Suppressor macrophage treated with lipopolysaccharide for 1 hour (primary cell): Measurements from ENCODE around the gene UMODL1.

Experiments
- DNase-seq, 3 donors: peaks; one replicate each; pipeline ENCODE4 v3.0.0-alpha.2; 2020 to 2022

Gene UMODL1

DNA sequence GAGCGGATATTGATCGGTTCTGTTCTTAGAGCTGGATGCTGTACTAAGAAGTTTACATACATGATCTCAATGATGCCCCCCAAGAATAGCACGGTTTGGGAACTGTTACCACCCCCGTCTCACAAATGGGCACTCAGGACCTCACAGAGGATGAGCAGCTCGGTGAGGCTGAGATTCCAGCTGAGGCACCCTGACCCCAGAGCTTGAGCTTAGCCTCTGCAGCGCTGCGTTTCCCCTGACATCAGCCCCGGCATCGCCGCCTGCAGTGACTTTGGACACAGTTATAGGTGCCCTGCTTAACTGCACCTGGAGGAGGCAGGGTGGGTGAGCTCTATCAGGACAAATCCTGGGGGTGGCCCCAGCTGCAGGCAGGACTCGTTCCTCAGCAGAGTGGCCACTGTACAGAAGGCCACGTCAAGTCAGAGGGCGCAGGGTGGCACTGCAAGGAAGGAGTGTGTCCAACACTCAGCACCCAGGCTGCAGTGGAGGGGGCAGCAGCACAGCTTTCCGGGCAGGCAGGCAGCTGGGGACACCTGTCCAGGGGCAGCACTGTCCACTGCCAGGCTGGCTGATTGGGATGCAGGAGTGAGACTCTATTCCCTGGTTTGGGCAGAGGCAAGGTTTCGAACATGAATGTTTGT lies 82.0 kb downstream of the UMODL1 start:
- no peak for DNase-seq

DNA sequence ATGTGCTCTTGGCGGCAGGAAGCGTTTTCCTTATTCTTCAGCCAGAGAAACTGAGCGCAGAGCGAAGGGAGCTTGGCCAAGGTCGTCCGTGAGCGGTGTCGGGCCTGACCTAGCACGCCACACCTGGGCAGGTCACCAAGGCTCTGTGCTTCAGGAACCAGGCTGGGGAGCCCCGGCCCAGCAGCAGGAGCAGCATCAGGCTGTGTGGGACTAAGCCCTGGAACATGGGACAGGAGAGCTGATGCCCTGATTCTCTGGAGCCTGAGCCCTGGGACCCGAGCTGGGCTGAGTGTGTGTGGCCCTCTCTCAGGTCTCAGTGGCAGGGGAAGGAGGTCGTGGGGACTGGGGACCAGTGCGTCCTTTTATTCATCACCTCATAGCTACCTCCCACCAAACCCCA lies 82.6 kb downstream of the UMODL1 start:
- DNase-seq, result no peak

DNA sequence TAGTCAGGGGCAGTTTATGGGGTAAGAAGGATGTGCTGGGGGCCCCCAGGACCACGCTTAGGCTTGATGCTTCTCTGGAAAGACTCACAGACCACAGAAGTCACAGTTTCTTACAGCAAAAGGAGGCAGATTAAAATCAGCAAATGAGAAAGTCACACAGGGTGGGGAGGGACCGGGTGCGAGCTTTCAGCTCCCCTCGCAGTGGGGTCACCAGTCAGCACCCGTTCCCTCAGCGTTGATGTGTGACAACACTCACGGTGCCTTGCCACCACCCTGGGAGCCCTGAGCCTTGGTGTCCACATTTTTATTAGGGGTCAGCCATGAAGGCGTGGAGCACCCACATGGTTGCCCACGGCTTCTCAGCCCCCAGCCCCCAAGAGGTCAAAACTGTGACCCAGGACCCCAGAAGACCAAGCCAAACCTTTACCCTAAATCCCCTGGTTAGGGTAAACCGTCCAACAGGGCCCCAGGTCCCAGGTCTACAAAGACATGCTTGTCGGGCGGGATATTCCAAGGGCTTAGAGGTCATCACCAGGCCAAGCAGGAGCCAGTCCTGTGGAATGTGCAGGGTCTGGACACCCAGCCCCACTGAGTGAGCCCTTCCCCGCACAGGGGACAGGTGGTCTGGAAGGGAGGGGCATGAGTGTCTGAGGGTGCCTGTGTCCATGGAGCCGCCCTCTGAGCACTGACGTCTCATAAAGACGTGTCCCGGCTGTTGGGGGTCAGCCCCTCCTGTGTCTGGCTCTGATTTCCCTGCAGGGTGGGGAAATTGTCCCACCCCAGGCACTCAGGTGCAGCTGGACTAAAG lies 83.3 kb downstream of the UMODL1 start:
- no peak for DNase-seq

DNA sequence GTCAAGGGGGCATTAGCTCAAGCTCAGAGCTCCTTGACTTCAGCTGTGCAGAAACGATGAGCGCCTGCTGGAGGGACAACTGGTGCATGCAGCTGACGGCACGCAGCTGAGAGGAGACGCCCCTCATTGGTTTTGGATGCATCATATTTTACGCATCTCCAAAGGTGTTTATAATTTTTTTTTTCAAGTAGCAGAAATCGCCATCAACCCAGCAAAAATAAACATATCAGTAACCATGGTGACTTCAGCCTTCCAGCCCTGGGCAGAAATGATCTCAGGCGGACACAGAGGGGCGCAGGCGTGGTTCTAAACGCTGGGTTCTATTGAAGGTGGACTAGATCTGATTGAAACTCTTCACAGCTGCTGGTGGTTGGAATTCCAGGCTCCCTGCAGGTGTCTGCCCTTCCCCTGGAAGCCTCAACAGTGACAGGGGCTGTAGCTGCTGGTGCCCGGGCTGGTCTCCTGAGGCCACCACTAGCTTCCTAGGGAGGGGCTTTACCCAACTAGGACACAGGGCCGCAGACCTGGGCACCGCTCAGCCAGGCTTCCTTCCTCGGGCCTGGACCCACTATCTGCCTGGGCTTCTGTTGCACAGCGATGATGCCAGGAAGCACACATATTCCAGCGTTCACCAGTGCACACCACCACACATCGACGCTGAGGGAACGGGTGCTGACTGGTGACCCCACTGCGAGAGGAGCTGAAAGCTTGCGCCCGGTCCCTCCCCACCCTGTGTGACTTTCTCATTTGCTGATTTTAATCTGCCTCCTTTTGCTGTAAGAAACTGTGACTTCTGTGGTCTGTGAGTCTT lies 84.1 kb downstream of the UMODL1 start:
- DNase-seq, result no peak

DNA sequence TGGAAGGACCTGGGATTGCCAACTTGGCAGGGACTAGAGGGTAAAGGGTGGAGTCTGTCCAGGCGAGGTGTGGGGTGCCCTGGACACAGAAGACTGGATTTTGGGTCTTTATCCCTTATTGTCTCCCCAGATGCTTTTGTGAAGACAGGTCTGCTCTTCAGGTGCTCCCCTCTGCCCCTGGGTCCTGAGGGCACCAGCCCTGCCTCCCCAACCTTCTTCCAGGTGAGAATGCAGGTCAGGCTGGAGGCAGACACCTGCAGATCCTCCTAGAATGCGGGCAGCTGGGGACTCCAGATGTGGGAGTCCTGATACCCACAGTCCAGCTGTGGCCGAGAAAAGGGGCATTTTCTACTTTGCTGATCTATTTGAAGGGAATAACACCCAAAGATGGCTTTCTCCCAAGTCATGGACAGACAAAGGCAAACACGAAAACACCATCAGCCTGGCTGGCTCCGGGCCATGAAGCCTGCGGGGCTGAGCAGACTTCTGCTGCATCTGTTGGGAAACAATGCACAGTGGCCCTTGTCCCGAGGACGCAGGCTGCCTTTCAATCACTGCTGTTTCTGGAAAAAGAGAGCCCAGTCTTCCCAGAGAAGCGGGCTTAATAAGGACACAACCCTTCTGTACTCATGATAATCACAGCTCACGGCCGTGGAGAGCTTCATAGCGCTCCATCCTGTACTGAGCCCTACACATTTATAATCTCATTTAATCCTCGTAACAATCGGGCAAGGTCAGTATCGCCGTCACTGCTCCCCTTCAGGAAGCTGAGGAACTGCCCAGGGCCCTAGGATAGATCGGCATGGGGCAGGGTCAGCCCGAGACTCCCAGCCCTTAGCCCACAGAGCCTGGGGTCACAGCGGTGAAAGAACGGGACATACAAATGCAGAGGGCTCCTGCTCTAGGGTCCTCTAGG lies 85.8 kb downstream of the UMODL1 start:
- DNase-seq, result no peak

DNA sequence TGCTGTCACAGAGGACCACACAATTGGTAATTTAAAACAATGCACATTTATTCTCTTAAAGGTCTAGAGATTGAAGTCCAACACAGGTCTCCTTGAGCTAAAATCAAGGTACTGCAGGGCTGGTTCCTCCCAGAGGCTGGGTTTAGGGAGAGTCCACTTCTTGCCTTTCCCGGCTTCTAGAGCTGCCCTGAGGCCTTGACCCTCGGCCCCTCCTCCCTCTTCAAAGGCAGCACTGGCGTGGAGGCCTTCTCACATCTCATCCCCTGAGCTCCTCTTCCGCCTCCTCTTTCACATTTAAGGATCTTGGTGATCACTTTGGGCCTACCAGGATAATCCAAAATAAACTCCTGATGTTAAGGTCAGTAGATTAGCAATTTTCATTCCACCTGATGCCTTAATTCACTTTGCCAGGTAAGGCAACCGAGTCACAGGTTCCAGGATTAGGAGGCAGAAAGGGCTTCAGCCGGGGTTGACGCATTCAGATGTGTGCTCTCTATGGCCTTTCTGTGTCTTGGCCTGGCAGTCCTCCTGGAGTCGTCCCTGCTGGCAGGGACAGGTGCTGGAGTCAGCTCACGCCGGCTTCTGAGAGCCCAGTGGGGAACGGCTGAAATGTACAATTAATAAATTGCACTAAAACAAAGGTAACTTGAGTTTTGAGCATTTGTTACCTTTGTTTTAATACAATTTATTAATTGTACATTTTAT lies 86.6 kb downstream of the UMODL1 start:
- no peak for DNase-seq

DNA sequence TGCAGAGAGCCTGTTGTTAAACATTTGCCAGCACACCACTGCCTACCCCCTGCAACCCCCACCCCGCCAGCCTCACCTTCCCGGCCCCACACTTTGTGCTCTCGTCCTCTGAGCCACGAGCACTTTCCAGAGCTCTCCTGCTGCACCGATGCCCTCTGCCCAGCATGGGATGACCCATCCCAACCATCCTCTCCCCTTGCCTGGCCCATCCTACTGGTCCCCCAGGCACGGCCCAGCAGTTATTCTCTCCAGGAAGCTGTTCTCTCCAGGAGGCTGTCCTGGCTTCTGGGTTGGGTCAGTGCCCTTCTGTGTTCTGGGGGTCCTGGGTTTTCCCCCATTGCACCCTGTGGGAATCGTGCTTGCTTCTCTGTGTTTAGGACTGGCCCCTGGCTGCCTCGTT lies 87.7 kb downstream of the UMODL1 start:
- no peak for DNase-seq

DNA sequence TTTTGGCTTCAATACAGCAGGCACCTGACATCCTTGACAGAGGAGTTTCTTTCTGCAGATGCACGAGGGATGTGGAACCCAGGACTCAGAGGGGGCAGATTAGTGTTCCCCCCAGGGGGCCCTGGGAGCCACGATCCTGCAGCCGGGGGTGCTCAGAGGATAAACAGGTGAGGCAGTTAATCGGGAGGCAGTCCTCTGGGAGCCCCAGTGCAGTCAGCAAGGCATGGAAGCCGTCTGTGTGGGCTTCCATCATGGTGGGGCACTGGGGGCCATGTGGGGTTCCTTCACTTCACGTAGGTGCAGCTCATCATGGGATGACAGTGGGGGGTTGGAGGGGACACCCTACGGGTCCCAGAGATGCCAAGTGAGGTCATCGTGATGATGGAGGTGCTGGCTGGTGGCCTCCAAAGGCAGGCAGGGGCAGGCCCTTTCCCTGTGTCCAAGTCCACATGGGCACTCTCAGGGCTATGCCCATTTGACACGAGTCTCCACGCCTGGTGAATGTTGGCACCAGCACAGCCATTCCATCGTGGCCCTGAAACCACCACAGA lies 88.5 kb downstream of the UMODL1 start:
- no peak for DNase-seq

DNA sequence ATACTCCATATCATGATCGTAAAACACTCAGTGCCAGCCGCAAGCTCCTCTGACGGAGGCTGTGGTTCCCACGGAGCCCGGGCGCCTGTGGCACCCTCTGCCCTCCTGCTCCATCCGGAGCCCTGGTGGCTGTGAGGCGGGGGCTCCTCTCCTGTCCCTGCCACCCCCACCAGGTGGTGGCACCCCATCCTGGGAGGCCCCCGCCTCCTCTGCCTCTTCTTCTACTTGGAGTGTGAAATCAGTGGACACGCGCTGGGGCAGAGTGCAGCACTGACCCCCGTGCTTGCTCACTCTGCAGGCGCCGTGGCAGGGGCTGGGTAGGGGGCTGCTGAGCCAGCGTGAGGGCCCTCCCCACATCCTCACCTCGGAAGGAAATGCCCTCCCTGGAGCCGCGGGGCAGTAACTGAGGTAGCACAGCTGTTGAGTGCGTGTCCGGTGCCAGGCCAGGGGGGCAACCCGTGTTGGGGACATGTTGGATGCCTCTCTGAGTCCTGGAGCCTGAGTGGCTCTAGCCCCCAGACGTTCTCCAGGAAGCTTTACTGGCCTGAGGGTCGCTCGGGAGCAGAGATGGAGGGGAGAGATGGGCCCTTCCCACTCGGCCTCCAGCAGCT lies 89.1 kb downstream of the UMODL1 start:
- DNase-seq, result no peak

DNA sequence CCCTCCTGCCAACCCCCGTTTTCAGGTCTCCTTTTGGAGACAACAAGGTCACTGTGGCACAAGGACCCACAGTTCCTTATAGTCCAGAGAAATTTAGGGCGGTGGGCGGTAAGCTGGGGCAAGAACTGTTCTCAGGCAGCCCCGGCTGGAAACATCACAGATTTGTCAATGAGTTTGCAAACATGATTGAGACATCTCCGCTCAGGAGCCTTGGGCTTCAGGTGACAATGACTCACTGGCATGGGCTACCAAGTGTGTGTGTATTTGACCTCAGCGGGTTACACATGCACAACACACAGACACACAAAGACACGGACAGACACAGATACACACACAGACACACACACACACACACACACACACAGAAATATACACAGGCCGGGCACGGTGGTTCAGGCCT lies 89.6 kb downstream of the UMODL1 start:
- DNase-seq, result peak; percentile 48 to 61 (median 49)

DNA sequence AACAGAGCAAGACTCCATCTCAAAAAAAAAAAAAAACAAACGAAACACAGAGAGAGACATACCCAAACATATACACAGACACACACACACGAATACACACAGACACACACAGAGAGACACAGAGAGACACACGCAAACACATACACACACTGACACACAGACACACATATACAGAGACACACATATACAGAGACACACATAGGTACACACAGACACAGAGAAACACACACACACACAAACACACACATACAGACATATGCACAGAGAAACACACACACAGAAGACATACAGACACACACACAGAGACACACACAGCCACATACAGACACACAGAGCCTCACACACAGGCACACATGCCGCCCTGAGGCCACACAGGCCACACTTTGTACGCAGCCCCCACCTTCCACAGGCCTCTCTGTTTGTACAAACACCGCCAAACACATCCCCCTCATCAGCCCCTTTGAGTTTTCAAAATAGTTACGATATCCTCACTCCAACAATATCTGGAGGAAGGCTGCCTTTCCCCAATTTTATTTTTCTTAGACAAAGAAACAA lies 90.4 kb downstream of the UMODL1 start:
- no peak for DNase-seq

DNA sequence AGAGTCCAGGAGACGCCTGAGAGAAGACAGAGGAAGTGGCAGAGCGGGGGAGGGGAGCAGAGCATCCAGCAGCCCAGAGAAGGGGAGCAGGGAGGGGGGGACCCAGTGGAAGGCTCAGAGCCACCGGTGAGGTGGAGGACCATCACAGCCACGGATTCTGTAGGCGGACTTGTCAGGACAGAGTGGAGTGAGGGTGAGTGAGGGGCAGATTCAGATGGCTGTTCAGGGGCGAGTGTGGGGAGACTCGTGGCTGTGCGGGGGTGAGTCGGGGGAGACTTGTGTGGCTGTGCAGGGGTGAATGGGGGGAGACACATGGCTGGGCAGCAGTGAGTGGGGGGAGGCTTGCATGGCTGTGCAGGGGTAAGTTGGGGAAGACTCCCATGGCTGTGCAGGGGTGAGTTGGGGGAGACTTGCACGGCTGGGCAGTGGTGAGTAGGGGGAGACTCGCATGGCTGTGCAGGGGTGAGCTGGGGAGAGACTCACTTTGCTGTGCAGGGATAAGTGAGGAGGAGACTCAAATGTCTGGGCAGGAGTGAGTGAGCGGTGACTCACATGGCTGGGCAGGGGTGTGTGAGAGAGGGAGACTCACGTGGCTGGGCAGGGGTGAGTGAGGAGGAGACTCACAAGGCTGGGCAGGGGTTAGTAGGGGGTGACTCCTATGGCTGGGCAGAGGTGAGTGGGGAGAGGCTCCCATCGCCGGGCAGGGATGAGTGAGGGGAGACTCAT lies 91.0 kb downstream of the UMODL1 start:
- DNase-seq, result peak in 2 of 3 donors; percentile 38 to 58

DNA sequence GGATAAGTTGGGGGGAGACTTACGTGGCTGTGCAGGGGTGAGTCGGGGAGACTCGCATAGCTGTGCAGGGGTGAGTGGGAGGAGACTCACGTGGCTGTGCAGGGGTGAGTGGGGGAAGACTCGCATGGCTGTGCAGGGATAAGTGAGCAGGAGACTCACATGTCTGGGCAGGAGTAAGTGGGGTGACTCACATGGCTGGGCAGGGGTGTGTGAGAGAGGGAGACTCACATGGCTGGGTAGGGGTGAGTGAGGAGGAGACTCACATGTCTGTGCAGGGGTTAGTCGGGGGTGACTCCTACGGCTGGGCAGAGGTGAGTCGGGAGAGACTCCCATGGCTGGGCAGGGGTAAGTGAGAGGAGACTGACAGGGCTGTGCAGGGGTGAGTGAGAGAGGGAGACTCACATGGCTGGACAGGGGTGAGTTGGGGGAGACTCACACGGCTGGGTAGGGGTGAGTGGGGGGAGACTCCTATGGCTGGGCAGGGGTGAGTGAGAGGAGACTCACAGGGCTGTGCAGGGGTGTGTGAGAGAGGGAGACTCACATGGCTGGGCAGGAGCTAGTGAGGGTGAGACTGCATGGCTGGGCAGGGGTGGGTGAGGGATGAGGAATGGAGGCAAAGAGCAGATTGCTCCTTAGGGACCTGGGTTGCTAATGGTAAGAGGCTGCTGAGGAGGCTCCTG lies 91.9 kb downstream of the UMODL1 start:
- peak; percentile 22 to 23 (median 22) for DNase-seq

DNA sequence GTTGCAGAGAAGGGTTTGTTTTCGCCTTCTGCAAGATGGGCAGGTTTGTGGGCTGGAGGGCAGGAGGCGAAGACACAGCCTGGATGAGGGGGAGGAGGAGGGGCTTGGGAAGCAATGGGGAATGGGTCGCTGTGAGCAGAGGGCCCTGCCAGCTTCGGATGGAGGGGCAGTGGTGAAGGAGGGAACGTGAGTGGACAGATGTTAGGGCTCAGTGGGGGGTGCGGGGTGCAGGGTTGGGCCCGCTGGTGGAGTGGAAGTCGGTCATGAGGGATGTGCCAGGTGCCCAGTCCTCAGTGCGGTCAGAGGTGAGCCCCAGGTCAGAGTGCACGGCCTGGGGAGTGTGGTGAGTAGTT lies 92.4 kb downstream of the UMODL1 start:
- DNase-seq, result no peak

DNA sequence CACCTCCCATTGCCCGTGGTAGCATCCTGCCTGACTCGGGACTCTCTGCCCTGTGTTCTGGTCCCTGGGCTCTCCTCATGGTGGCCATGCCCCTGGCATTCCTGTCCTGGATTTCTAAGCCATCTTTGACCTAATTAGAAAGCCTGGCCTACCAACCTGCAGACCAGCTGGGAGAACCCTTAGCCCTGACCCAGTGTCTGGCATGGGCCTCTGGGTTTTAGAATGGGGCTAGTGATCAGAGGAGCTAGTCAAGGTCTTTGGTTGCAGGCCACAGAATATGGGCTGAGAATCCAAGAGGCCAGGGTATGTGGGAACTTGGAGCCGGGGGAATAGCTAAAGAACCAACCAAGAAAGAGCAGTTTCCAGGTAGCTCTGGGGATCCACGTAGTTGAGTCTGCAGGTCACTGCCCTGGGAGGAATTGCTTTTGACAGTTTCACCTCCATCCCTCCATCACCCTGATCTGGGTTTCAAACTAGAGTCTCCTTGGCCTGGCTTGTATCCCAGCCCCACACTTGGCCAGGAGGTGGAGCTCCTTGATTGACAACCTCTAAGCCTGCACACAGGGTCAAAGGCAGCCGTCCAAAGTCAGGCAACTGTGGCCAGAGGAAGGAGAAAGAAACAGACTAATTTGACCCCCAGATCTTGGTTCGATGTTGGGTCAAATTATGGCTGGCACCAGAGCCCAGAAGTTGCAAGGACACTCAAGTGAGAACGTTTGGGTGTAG lies 93.1 kb downstream of the UMODL1 start:
- DNase-seq, result peak; percentile 67 to 85 (median 83)

DNA sequence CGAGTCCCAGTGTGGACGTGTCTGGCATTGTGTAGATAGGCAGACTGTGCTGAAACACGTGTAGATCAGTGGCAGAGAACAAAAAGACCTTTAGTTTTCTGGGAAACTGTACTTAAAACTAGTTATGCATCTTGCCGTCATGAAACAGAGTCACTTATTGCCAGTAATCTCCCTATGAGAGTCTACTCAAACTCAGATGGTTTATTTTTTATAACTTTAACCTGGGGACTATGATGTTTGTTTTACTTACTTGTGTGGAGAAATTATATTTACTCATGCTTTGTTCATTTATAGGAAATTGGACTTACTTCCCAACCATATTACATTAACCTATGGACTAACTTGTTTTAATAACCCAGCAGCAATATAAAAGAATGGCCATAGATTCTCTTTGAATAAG lies 93.7 kb downstream of the UMODL1 start:
- no peak for DNase-seq

DNA sequence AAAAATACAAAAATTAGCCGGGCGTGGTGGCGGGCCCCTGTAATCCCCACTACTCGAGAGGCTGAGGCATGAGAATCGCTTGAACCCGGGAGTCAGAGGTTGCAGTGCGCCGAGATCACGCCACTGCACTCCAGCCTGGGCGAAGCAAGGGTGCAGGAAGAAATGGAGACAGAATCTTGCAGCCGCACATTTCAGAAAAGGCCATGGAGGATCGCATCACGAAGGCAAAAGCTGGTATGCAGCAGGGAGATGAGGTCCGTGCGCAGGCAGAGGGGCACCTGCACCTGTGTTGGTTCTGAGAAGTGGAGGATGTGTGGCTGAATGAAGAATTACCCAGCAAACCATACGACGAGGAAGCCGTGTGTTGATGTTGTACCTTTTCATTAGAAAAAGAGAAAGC lies 94.8 kb downstream of the UMODL1 start:
- no peak for DNase-seq

DNA sequence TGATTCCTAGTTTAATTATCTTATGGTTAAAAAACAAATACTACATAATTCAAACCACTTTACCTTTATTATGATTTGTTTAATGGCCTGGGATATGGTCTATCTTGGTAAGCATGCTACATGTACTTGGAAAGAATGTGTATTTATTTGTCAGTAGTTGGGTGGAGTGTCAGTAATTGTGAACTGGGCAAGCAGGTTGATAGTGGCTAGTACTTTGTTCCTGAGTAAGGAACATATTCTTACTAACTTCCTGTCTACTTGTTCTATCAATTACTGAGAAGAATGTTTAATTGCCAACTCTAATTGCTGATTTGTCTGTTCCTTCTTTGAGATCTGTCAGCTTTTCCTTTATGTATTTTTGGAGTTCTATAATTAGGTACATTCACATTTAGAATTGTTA lies 98.6 kb downstream of the UMODL1 start:
- DNase-seq, result no peak
